ENCODE measurements around the gene SYNE1. TPM values are rescaled to one million over a fixed set of nuclear protein-coding genes. Genes with fewer than 3 reads are reported as not detected.
A peak's percentile ranks its signal among the peaks of the same experiment; 100 is the strongest.

The SYNE1 gene
- total and polyA plus RNA-seq, 7 donors = 6.0 to 74.6 (median 16.5) TPM

GRCh38 chr6:152155792-152156191 is 481.4 kb downstream of the SYNE1 start:
- ATAC-seq = peak; percentile 51 to 64 (median 56)
- H3K4me1 ChIP-seq = peaks cover 15% of the 10 kb centered on the region
- peak overlapping the region; percentile 44 for H3K4me3 ChIP-seq
- TF ChIP-seq CTCF (IDR thresholded peaks at IDR 0.05) = no peak
- no peaks in the 10 kb centered on the region for H3K9me3 ChIP-seq
- H3K36me3 ChIP-seq (ENCODE audit: insufficient read depth in 1 of 2, low read depth in 1 of 2) = peaks cover 0 to 84% of the 10 kb centered on the region in 2 donors
- H3K27me3 ChIP-seq (ENCODE audit: insufficient read depth in 3 of 3, low read length in 2 of 3) = no peaks in the 10 kb centered on the region
- DNase-seq = no peak
- WGBS, 3 donors = 33 to 67% (median 38%) methylated on average over 8 of the region's 8 CpGs
- intact Hi-C loops (cut with DNase I) = no loop called here
- peak overlapping the region; percentile 72 for H3K27ac ChIP-seq

GRCh38 chr6:152154559-152155356 is 482.4 kb downstream of the SYNE1 start:
- intact Hi-C loops (cut with DNase I) = loop anchor here in 1 of 2 donors (5.0 kb wide), 1 partner anchor 108 kb away; no protein-coding TSS in a partner anchor
- 36 to 68% (median 37%) methylated on average over 17 of the region's 17 CpGs for WGBS, 3 donors
- H3K36me3 ChIP-seq (ENCODE audit: insufficient read depth in 1 of 2, low read depth in 1 of 2) = peaks cover 0 to 85% of the 10 kb centered on the region in 2 donors
- no peaks in the 10 kb centered on the region for H3K9me3 ChIP-seq
- H3K4me3 ChIP-seq = peak overlapping the region; percentile 44
- peak; percentile 41 to 75 (median 73) for ATAC-seq
- peak overlapping the region; percentile 72 for H3K27ac ChIP-seq
- H3K27me3 ChIP-seq (ENCODE audit: insufficient read depth in 3 of 3, low read length in 2 of 3) = no peaks in the 10 kb centered on the region
- TF ChIP-seq CTCF (IDR thresholded peaks at IDR 0.05) = no peak
- peaks cover 15% of the 10 kb centered on the region for H3K4me1 ChIP-seq
- DNase-seq = no peak

- WGBS, 3 donors = 85 to 90% (median 87%) methylated on average over 13 of the region's 13 CpGs
- DNase-seq = no peak
- Histone ChIP-seq H3K27me3 (ENCODE audit: insufficient read depth in 3 of 3, low read length in 2 of 3) (no peaks in the 10 kb centered on the region), H3K9me3 (no peaks in the 10 kb centered on the region), H3K4me1 (peaks cover 15% of the 10 kb centered on the region), H3K27ac (no peak overlapping the region), H3K36me3 (ENCODE audit: insufficient read depth in 1 of 2, low read depth in 1 of 2) (peaks cover 0 to 98% of the 10 kb centered on the region in 2 donors), H3K4me3 (no peak overlapping the region)
- intact Hi-C loops (cut with DNase I) = loop anchor here in 1 of 2 donors (5.0 kb wide), 1 partner anchor 110 kb away; no protein-coding TSS in a partner anchor
- no peak for TF ChIP-seq CTCF (IDR thresholded peaks at IDR 0.05)
- no peak for ATAC-seq
These were observed 485.2 kb downstream of the SYNE1 start for GRCh38 chr6:152151920-152152319.

- Histone ChIP-seq H3K4me1 (peaks cover 12% of the 10 kb centered on the region), H3K27me3 (ENCODE audit: insufficient read depth in 3 of 3, low read length in 2 of 3) (no peaks in the 10 kb centered on the region), H3K9me3 (no peaks in the 10 kb centered on the region), H3K27ac (no peak overlapping the region), H3K4me3 (no peak overlapping the region), H3K36me3 (ENCODE audit: insufficient read depth in 1 of 2, low read depth in 1 of 2) (peaks cover 0 to 90% of the 10 kb centered on the region in 2 donors)
- WGBS, 3 donors = 57 to 65% (median 64%) methylated on average over 3 of the region's 3 CpGs
- intact Hi-C loops (cut with DNase I) = loop anchor here in 1 of 2 donors (5.0 kb wide), 1 partner anchor 112 kb away; no protein-coding TSS in a partner anchor
- no peak for TF ChIP-seq CTCF (IDR thresholded peaks at IDR 0.05)
- no peak for ATAC-seq
- no peak for DNase-seq
These were observed 487.0 kb downstream of the SYNE1 start for GRCh38 chr6:152150196-152150595.
